ENCODE data around the gene DOCK1.

The DOCK1 gene

GRCh38 chr10:127375461-127375860 lies 470.2 kb downstream of the DOCK1 start:
- DNase-seq = no peak

- DNase-seq = no peak
These were observed 470.8 kb downstream of the DOCK1 start for GRCh38 chr10:127376071-127376470.

- DNase-seq = no peak
These were observed 473.4 kb downstream of the DOCK1 start for GRCh38 chr10:127378628-127379027.

DNA sequence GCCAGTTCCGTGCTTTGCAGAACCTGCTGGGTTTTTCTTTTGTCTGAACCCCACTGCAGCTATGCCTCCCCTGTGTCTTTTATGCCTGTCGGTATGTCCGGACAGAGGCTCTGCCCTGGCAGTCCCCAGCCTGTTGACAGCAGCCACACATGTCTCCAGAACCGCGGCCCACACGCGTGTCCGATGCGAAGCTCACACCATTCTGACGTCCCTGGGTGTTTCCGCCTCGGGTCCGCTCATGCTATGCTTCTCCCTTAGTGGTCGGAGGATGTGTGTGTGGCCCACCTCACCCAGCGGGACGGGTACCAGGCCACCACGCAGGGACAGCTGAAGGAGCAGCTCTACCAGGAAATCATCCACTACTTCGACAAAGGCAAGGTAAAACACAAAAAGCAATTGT lies 479.3 kb downstream of the DOCK1 start:
- DNase-seq = no peak

- DNase-seq = no peak
These were observed 479.8 kb downstream of the DOCK1 start for GRCh38 chr10:127385066-127385465.

- DNase-seq = no peak
These were observed 481.5 kb downstream of the DOCK1 start for GRCh38 chr10:127386606-127387327.

GRCh38 chr10:127391875-127392274 lies 486.6 kb downstream of the DOCK1 start:
- no peak for DNase-seq

DNA sequence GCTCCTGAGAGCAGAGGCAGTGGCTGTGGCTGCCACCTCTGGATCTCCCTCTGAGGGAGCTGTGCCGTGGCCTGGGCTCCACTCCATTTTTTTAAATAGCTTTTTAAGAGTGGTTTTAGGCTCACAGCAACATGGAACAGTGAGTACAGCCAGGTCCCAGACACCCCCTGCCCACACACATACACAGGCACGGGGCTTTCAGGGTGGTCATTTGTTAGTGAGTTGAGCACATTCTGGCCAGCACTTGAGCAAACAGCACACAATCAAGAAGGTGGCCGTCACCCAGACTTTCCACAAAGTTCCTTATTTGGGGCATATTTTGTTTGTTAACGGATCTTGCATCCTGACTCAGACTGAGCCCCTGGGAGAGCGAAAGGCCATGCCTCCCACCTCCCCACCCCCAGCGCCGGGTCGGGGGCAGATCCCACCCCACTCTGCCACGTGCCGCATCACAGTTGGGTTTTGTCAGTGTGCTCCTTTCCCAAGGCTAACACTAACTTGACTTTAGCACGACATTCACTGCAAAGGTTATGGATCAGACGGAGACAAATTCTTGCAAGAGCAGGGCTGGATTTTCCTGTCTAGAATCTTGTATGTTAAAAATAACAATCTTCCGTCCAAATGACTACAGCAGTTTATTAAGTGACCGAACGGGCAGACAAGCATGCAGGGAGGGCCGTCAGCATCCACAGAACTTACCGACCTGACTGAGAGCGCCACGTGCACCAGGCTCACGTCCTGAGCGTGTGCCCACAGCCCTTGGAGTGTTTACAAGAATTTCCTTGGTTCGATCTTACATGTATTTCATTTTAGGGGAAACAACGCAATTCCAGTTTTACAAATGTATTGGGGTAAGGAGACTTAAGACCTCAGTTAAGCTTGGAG lies 487.4 kb downstream of the DOCK1 start:
- no peak for DNase-seq

DNA sequence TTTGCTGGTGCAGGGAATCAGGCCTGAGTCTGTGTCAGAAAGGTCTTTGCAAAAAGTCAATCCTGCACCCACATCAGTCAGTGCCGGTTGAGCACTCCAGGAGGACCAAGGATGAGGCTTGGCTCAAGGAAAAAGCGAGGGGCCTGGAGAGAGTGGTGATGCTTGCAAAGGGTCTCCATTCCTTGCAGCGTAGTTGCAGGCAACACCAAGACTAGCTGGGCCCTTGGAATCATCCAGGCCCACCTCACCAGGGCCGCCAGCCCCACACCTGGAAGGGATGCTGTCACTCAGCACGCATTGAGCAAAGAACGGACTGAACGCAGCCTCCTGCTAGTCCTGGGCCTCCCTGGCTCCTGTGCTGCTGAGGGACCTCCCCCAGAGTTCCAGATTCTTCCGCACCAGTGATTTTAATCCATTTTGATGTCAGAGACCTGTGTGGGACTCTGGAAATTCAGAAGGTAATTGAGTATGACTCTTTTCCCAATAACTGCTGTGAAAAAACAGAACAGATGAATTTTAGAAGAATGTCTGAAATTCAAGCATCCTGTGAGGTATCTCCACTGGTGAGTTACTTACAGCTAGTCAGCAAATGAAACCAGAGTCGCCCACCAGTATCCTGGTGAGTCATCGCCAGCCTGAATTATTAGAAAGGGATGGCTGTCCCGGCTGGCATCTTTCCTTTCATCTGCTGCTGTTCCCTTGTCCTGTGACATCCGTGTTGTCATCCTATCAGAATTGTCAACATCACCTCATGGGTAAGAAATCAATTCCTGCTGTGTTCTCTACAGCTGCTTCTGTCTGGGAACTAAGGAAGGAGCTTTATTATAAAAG lies 493.1 kb downstream of the DOCK1 start:
- DNase-seq = peak; percentile 9 to 24 (median 21)

GRCh38 chr10:127398971-127399365 lies 493.7 kb downstream of the DOCK1 start:
- no peak for DNase-seq

- peak in 2 of 3 donors; percentile 12 to 19 for DNase-seq
These were observed 494.4 kb downstream of the DOCK1 start for GRCh38 chr10:127399668-127400067.

- no peak for DNase-seq
These were observed 495.0 kb downstream of the DOCK1 start for GRCh38 chr10:127400216-127400615.

DNA sequence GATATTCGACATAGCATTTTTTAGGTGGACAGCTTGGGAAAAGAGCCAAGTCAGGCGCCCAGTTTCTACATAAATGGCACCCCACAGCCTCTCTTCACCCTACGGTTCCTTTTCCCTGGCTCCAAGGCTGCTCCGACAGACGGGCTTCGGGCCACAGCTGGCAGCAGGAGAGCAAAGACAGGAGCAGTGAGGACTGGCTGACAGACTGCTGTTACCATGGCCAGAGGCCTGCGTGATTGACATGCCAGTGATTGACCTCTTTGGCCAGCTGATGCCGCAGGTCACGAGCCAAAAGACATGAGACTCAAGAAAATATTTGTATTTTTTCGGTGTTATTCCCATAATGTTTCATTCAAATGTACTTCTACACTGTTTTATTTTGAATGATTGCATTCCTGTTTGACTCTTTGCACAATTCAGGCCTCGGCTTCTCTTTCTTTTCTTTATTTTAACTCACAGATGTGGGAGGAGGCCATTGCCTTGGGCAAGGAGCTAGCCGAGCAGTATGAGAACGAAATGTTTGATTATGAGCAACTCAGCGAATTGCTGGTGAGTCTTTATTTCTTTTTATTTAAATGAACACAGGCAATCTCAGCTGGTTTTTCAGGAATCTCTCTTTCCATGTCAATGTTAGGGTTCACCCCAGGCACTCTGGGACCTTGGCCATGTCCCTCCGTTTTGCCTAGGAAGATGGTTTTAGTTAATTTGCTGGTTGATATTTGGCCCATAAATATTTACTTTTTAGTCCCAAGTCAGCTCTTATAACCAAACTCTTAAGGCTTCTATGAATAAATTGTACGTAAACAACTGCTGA lies 497.6 kb downstream of the DOCK1 start:
- no peak for DNase-seq

DNA sequence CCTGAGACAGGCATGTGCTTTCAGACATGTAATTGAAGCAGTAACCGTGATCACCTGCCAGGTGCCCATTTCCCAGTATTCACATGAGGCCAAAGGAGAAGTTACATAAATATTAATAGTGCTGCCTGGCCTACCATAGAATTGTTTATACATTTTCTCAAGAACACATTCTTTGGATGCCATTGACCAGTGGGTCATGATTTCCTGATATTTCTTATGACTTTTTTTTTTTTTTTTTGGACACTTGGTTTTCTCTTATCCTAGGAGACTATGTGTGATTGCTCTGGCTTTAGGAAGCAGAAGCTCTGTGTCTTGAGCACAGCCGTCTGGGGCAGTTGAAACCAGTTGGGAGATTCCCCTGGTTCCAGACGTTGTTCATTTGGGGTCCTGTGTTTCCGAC lies 500.0 kb downstream of the DOCK1 start:
- no peak for DNase-seq

DNA sequence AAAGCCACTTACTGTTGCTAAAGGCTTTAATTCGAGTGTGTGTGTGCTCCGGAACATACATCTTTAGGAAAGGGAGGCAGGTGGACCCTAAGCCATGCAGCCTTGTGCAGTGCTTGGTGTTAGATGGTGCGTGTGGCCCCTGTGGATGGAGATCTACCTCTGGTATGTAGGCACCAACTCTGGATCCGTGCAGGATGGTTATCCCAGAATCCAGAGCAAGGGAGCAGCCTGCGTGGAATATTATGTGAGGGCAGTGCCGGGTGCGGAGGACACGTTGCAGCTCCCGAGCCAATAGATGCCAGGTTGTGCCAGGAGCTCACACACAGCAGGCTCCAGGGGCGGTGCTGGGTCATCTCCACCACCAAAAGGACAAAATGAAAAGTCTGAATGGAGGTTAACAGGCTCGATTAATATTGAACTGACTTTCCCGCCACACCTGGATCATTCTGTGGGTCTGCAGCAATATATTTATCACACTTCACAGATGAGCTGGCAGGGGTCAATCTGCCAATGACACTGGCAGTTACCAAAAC lies 500.9 kb downstream of the DOCK1 start:
- DNase-seq = no peak

GRCh38 chr10:127407551-127407950 lies 502.3 kb downstream of the DOCK1 start:
- no peak for DNase-seq

DNA sequence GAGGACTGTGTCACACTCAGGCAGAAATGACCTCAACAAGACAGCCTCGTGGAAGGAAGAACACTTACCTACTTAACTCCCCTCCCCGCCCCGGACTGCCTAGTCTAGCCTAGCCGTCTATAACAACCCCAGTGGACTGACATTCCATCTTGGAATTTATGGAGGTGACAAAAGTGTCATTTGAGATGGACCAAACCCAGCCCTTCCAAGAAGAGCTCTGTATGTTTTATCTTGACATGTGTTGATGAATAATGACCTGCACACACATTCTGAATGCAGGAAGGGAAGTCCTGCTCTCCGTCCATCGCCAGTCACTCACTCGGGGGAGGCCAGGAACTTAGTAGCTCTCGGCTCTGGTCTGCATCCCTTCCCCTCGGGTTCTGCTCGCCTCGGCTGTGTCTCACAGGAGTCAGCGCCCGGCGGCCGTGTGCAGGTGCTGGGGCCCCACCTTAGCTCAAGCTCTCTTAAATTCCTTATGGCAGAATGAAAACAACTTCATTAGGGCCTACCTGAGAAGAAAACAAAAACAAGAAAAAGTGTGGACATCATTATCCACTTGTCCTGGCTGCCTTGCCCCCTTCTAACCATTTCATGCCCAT lies 503.0 kb downstream of the DOCK1 start:
- DNase-seq = no peak

DNA sequence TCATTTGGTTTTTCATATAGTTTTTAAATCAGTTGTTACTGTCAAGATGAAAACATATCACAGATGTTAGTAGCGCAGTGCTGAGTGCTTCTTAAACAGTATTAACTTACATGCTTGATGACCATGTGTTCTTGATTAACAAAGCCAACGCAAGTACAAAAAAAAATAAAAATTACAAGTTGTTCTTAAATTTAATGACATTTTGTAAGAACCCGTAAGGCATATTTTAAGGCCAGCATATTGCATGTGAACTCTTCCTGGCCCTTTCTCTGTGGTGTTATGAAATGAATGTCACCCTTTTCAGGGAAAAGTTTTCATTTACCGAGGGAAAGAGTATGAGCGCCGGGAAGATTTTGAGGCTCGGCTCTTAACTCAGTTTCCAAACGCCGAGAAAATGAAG lies 503.5 kb downstream of the DOCK1 start:
- no peak for DNase-seq

DNA sequence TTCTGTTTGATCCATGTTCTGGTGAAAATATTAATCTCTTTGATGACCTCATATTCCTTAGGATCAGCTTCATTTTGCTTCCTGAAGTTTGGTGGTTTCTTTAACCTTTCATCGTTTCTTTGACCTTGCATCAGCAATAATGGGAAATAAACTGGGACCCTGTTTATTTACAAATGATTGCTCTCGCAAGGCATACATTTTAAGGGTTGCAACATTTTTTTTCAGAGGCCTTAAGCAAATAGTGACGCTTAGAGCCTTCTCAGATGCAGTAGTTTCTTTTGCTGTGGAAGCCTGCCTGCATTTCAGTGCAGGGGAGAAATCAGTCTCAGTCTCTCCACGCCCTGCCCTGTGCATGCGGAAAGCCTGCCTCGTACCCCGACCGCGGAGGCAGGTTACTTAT lies 504.8 kb downstream of the DOCK1 start:
- no peak for DNase-seq

DNA sequence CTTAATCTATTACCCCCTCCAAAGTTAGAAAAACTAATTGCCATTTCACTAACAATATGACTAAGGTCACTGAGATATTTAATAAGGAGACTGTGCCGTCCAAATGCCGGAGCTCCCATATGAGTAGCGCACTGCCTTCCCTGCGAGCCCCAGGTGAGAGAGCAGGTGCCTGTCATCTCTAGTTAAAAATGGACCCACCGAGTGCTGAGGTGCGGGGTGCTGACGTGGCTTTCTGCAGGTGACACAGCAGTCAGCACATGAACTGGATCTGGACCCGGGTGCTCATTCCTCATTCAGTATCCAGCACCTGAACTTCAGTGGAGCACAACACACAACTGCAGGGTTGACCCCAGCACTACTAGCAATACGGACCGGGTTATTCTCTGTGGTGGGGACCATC lies 505.8 kb downstream of the DOCK1 start:
- DNase-seq = no peak

DNA sequence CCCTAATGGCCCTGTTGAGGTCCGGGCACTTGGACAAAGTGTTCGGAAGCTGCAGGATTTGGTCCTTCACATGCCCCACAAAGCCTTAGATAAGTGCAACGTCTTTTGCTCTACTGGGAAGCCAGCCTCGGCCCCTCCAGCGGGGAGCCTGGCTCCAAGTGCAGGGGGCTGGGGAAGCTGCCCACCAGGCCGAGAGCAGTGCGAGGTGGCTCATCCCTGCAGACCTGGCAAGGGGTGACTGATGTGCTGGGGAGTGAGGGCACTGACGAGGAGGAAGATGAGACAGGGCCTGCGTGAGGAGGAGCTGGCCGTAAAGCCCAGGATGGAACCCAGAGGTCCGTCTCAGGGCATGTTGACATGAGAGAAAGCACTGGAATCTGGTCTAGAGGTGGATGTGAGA lies 508.1 kb downstream of the DOCK1 start:
- no peak for DNase-seq

- DNase-seq = no peak
These were observed 508.8 kb downstream of the DOCK1 start for GRCh38 chr10:127414024-127414423.

Data from suppressor macrophage treated with lipopolysaccharide for 1 hour (primary cell).